Sigmoid colon (tissue), 7 donors: ENCODE data around the gene PWWP3B. TPM values are rescaled to one million over a fixed set of nuclear protein-coding genes. Genes with fewer than 3 reads are reported as not detected.

ENCODE experiments used
- DNase-seq: peaks from one replicate; pipeline ENCODE4 v3.0.0-alpha.2; 2019
- H3K27ac ChIP-seq, 4 donors: fragments of 200-600 bp; sonication (generic); one replicate each; pipeline ENCODE4 v1.5.1; 2016 to 2019; ENCODE audit warnings: mild to moderate bottlenecking in 1 of 4
- H3K27me3 ChIP-seq, 3 donors: fragments of 200-600 bp; sonication (generic); one replicate each; pipeline ENCODE4 v1.5.1; 2019; ENCODE audit warnings: mild to moderate bottlenecking in 1 of 3
- H3K36me3 ChIP-seq, 4 donors: fragments of 200-600 bp; sonication (generic); one replicate each; pipeline ENCODE4 v1.5.1; 2016 to 2019
- H3K4me1 ChIP-seq, 4 donors: fragments of 200-600 bp; sonication (generic); one replicate each; pipeline ENCODE4 v1.5.1; 2017 to 2019
- H3K4me3 ChIP-seq, 4 donors: fragments of 200-600 bp; sonication (generic); one replicate each; pipeline ENCODE4 v1.5.1; 2017 to 2019; ENCODE audit warnings: mild to moderate bottlenecking in 2 of 4, moderate library complexity in 1 of 4
- H3K9me3 ChIP-seq, 4 donors: fragments of 200-600 bp in 3 of 4; sonication (generic) in 3 of 4; one replicate each; pipeline versions ENCODE4 v1.5.1 to v1.6.1; 2013 to 2019
- EP300 ChIP-seq, 4 donors: sonication (generic); formaldehyde crosslinking; IDR thresholded peaks; one replicate each; pipeline ENCODE4 v1.6.1; 2017; ENCODE audit warnings: antibody characterized with exemption in 4 of 4
- POLR2A ChIP-seq, 2 donors: fragments of 450-650 bp; IDR thresholded peaks; one replicate each; pipeline ENCODE4 v1.6.1; 2016; ENCODE audit warnings: antibody characterized with exemption in 2 of 2, mild to moderate bottlenecking in 2 of 2, moderate library complexity in 2 of 2
- POLR2AphosphoS5 ChIP-seq, 4 donors: sonication (generic); formaldehyde crosslinking; IDR thresholded peaks; one replicate each; pipeline ENCODE4 v1.6.1; 2017; ENCODE audit warnings: antibody characterized with exemption in 4 of 4
- WGBS, 2 donors: extraction: QIAGEN DNeasy Blood & Tissue Kit; methylation state at CpG; one replicate each; pipeline ENCODE4 v1.1.7; 2013; 5-methylcytosine and 5-hydroxymethylcytosine counted together
- intact Hi-C: fragments of 100-400 bp; cut with DNase I; formaldehyde crosslinking; loops from one replicate; pipeline ENCODE4 v1.15.1; 2023
- polyA plus RNA-seq, 3 donors: library from polyadenylated mRNA; stranded (reverse); fragments of 200-250 nt; gene quantifications; one replicate each; pipeline ENCODE4 v1.2.3, GENCODE V29; 2013
- total RNA-seq, 4 donors: library from RNA; depleted of rRNA; stranded (reverse); fragments of >200 nt; gene quantifications; one replicate each; pipeline ENCODE4 v1.1.0, GENCODE V29; 2016
- TF ChIP-seq, protein P1 (sequence below), 4 experiments: fragments of 450-650 bp in 3 of 4; fragments of 200-600 bp in 1 of 4; IDR thresholded peaks; one replicate each; pipeline ENCODE4 v1.5.1; 2016 to 2019; ENCODE audit warnings: antibody characterized with exemption in 4 of 4, mild to moderate bottlenecking in 3 of 4, moderate library complexity in 2 of 4
- donor health status: healthy with polysubstance abuse.
- donor health status: Bipolar disorder and iron deficiency.
- donor health status: healthy.

Gene PWWP3B
- total RNA-seq, result under 1 TPM; 0.33 to 0.55 (median 0.45) TPM
- polyA plus RNA-seq, result under 1 TPM; under 0.01 to 0.23 (median 0.10) TPM

DNA sequence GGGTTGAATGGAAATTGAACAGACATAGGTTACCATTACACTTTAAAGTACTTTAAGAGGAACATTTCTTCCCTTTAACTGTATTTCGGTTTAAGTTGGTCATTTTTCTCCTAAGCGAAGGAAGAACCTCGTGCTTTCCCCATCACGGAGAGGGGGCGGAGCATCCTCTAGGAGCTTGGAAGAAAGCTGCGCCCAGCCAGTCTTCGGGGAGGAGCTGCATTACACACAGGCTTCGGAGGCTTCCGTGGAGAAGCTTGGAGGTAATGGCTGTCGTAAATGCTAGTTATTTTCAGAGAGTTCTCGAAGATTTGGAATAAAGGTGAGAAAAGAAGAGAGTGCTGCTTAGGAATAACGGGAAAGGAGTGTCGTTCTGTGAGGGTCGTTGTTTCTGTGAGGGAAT lies at the start of gene PWWP3B:
Gene PWWP3B, plus strand, starts transcription at position 199 of the 400 bp plus-strand sequence. CDS start 37,128 bp downstream, outside the sequence.
- Histone ChIP-seq H3K4me1 (no peaks in the 10 kb centered on the region), H3K27ac (no peak within 1 kb of the TSS), H3K4me3 (no peak within 1 kb of the TSS), H3K9me3 (no peaks in the 10 kb centered on the region), H3K27me3 (no peaks in the 10 kb centered on the region), H3K36me3 (no peaks in the 10 kb centered on the region)
- intact Hi-C loops, result no loop called here
- DNase-seq, result no peak
- TF ChIP-seq, protein P1, sequence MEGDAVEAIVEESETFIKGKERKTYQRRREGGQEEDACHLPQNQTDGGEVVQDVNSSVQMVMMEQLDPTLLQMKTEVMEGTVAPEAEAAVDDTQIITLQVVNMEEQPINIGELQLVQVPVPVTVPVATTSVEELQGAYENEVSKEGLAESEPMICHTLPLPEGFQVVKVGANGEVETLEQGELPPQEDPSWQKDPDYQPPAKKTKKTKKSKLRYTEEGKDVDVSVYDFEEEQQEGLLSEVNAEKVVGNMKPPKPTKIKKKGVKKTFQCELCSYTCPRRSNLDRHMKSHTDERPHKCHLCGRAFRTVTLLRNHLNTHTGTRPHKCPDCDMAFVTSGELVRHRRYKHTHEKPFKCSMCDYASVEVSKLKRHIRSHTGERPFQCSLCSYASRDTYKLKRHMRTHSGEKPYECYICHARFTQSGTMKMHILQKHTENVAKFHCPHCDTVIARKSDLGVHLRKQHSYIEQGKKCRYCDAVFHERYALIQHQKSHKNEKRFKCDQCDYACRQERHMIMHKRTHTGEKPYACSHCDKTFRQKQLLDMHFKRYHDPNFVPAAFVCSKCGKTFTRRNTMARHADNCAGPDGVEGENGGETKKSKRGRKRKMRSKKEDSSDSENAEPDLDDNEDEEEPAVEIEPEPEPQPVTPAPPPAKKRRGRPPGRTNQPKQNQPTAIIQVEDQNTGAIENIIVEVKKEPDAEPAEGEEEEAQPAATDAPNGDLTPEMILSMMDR (IDR thresholded peaks at IDR 0.05), result no peak
- TF ChIP-seq POLR2AphosphoS5 (IDR thresholded peaks at IDR 0.05) (no peak), EP300 (IDR thresholded peaks at IDR 0.05) (no peak), POLR2A (IDR thresholded peaks at IDR 0.05) (no peak)
- WGBS, 2 donors, result 4 to 11% methylated on average over 14 of the region's 14 CpGs

DNA sequence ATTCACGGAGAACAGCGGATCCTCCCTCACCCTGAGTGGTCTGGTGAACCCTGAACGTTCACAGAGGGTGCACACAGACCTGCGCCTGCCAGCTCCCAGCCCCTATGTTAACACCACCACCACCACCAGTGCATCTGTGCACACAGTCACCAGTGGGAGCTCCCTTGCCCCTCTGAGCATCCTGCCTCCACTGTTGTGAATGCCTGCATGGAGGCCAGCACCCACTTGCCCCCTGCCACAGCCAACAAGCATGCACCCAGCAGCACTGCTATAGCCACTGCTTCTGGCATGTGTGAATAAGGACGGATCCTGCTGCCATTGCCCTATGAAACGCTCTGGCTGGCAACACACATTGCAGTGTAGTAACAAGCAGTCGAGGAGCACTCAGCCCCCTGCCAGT lies 29.1 kb upstream of the PWWP3B start:
- no peaks in the 10 kb centered on the region for H3K27me3 ChIP-seq
- intact Hi-C loops, result no loop called here
- TF ChIP-seq, protein P1 (IDR thresholded peaks at IDR 0.05), result no peak
- TF ChIP-seq EP300 (IDR thresholded peaks at IDR 0.05) (no peak), POLR2AphosphoS5 (IDR thresholded peaks at IDR 0.05) (no peak), POLR2A (IDR thresholded peaks at IDR 0.05) (no peak)
- no peak overlapping the region for H3K27ac ChIP-seq
- no peaks in the 10 kb centered on the region for H3K36me3 ChIP-seq
- no peaks in the 10 kb centered on the region for H3K9me3 ChIP-seq
- no peak overlapping the region for H3K4me3 ChIP-seq
- WGBS, 2 donors, result 86 to 87% methylated on average over 7 of the region's 7 CpGs
- H3K4me1 ChIP-seq, result no peaks in the 10 kb centered on the region
- no peak for DNase-seq

DNA sequence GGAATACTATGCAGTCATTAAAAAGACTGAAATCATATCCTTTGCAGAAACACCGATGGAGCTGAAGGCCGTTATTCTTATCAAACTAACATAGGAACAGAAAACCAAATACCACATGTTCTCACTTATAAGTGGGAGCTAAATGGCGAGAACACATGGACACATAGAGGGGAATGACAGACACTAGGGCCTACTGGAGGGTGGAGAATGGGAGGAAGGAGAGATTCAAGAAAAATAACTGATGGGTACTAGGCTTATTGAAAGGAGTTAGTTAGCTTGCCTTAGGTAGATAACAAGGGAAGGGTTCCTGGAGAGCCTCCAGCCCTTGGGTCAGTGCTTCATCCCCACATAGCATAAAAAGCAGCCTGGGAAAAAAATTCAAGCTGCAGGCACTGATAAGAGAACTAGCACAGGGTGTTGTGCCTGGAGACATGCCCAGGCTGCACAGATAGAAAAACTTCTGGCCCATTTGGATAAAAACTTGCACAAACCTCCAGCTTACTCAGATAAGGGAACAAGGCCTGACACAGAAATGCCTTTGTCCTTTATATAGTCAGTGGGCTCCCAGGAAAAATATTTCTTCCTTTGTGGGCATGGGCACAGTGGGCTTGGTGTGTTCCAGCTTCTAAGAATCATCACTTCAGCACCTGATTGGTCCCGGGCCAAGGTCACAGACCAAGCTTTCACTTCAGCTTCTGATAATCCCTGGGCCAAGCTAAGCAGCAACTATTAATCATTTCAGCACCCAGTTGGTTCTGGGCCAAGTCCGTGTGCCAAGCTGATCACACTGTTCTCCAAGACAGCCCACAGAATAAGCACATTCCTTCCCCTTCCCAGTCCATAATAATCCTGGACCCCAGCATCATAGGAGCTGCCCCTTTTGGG lies 23.1 kb upstream of the PWWP3B start:
- no peaks in the 10 kb centered on the region for H3K36me3 ChIP-seq
- 77 to 84% methylated on average over 5 of the region's 5 CpGs for WGBS, 2 donors
- intact Hi-C loops, result no loop called here
- DNase-seq, result no peak
- H3K9me3 ChIP-seq, result no peaks in the 10 kb centered on the region
- TF ChIP-seq POLR2A (IDR thresholded peaks at IDR 0.05) (no peak), EP300 (IDR thresholded peaks at IDR 0.05) (no peak), POLR2AphosphoS5 (IDR thresholded peaks at IDR 0.05) (no peak)
- TF ChIP-seq, protein P1 (IDR thresholded peaks at IDR 0.05), result no peak
- no peak overlapping the region for H3K4me3 ChIP-seq
- H3K27ac ChIP-seq, result no peak overlapping the region
- H3K4me1 ChIP-seq, result no peaks in the 10 kb centered on the region
- H3K27me3 ChIP-seq, result no peaks in the 10 kb centered on the region

DNA sequence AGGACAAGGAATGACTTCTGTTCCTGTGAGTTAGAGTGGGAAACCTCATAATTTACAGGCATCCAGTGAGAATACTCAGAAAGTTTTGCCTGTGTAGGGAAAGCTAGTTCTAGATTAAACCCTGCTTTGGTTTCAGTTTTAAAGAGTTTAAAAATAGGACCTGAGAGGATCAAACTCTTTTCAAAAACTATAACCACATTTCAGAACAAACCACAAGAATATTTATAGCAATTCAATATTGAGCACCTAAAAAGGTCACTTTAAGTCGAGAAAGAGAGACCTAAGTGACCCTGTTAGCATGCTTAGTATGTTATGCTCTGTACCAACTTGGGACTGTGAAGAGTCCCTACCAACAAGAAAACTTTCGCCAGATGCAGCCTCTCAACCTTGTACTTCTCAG lies 17.4 kb upstream of the PWWP3B start:
- no peak overlapping the region for H3K27ac ChIP-seq
- no peaks in the 10 kb centered on the region for H3K9me3 ChIP-seq
- intact Hi-C loops, result no loop called here
- H3K36me3 ChIP-seq, result no peaks in the 10 kb centered on the region
- WGBS, 2 donors, result 74 to 77% methylated on average over 2 of the region's 2 CpGs
- no peak overlapping the region for H3K4me3 ChIP-seq
- H3K4me1 ChIP-seq, result no peaks in the 10 kb centered on the region
- TF ChIP-seq, protein P1 (IDR thresholded peaks at IDR 0.05), result no peak
- TF ChIP-seq POLR2A (IDR thresholded peaks at IDR 0.05) (no peak), POLR2AphosphoS5 (IDR thresholded peaks at IDR 0.05) (no peak), EP300 (IDR thresholded peaks at IDR 0.05) (no peak)
- no peak for DNase-seq
- no peaks in the 10 kb centered on the region for H3K27me3 ChIP-seq
